Measurements from ENCODE around the gene RHOU.

GRCh38 chr1:228770779-228771223, 35.5 kb downstream of the RHOU start:
- TF ChIP-seq EZH2phosphoT487 (IDR thresholded peaks at IDR 0.05; ENCODE audit: insufficient read depth, low read depth) (no peak), EZH2 (IDR thresholded peaks at IDR 0.05; ENCODE audit: insufficient read depth, poor library complexity, severe bottlenecking) (no peak)
